Neural progenitor cell (in vitro differentiated cells): Measurements from ENCODE around the gene IER5.

Source experiments
- EZH2 ChIP-seq: fragments of 200-600 bp; sonication (generic); IDR thresholded peaks from 2 replicates; pipeline ENCODE4 v1.6.1; 2017; ENCODE audit warnings: antibody characterized with exemption, mild to moderate bottlenecking, moderate library complexity
- EZH2phosphoT487 ChIP-seq: fragments of 200-600 bp; sonication (generic); IDR thresholded peaks from 2 replicates; pipeline ENCODE4 v1.6.1; 2017; ENCODE audit warnings: antibody characterized with exemption
- TF ChIP-seq, protein P1 (sequence below): fragments of 200-600 bp; sonication (generic); IDR thresholded peaks from 2 replicates; pipeline ENCODE4 v1.5.1; 2017; ENCODE audit warnings: antibody characterized with exemption, mild to moderate bottlenecking

- no peak for TF ChIP-seq EZH2
- TF ChIP-seq, protein P1, sequence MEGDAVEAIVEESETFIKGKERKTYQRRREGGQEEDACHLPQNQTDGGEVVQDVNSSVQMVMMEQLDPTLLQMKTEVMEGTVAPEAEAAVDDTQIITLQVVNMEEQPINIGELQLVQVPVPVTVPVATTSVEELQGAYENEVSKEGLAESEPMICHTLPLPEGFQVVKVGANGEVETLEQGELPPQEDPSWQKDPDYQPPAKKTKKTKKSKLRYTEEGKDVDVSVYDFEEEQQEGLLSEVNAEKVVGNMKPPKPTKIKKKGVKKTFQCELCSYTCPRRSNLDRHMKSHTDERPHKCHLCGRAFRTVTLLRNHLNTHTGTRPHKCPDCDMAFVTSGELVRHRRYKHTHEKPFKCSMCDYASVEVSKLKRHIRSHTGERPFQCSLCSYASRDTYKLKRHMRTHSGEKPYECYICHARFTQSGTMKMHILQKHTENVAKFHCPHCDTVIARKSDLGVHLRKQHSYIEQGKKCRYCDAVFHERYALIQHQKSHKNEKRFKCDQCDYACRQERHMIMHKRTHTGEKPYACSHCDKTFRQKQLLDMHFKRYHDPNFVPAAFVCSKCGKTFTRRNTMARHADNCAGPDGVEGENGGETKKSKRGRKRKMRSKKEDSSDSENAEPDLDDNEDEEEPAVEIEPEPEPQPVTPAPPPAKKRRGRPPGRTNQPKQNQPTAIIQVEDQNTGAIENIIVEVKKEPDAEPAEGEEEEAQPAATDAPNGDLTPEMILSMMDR = no peak
- TF ChIP-seq EZH2phosphoT487 = no peak
Observed at GRCh38 chr1:181091309-181092040, 3.0 kb downstream of the IER5 start.
